SH-SY5Y (cell line): ENCODE measurements around the gene DYRK1A.

Experiments
- GATA2 ChIP-seq: IDR thresholded peaks from 2 replicates; pipeline ENCODE4 v1.6.1; 2011; ENCODE audit warnings: mild to moderate bottlenecking, low read depth, low read length
- GATA3 ChIP-seq: IDR thresholded peaks from 2 replicates; pipeline ENCODE4 v1.6.1; 2011; ENCODE audit warnings: low read depth, mild to moderate bottlenecking, low read length, moderate library complexity

DYRK1A gene

GRCh38 chr21:37430184-37430821 lies 63.7 kb downstream of the DYRK1A start:
- no peak for TF ChIP-seq GATA3

- TF ChIP-seq GATA3 (no peak), GATA2 (no peak)
Observed at GRCh38 chr21:37431243-37431642, 64.7 kb downstream of the DYRK1A start.

GRCh38 chr21:37432710-37433455 lies 66.3 kb downstream of the DYRK1A start:
- no peak for TF ChIP-seq GATA3
- no peak for TF ChIP-seq GATA2

- TF ChIP-seq GATA3 (no peak), GATA2 (no peak)
Observed at GRCh38 chr21:37433456-37433840, 66.9 kb downstream of the DYRK1A start.

GRCh38 chr21:37435120-37435519 lies 68.5 kb downstream of the DYRK1A start:
- TF ChIP-seq GATA2 (no peak), GATA3 (no peak)

GRCh38 chr21:37435711-37436110 lies 69.1 kb downstream of the DYRK1A start:
- TF ChIP-seq GATA2 (no peak), GATA3 (no peak)

- TF ChIP-seq GATA3: no peak
- TF ChIP-seq GATA2: no peak
Observed at GRCh38 chr21:37436174-37436573, 69.6 kb downstream of the DYRK1A start.

- TF ChIP-seq GATA2: no peak
- no peak for TF ChIP-seq GATA3
Observed at GRCh38 chr21:37437376-37438080, 71.0 kb downstream of the DYRK1A start.

- TF ChIP-seq GATA2: no peak
- TF ChIP-seq GATA3: no peak
Observed at GRCh38 chr21:37443683-37444082, 77.1 kb downstream of the DYRK1A start.

GRCh38 chr21:37445228-37445627 lies 78.7 kb downstream of the DYRK1A start:
- TF ChIP-seq GATA3 (no peak), GATA2 (no peak)

- TF ChIP-seq GATA2 (no peak), GATA3 (no peak)
Observed at GRCh38 chr21:37446552-37446951, 80.0 kb downstream of the DYRK1A start.

GRCh38 chr21:37447288-37447936 lies 80.8 kb downstream of the DYRK1A start:
- TF ChIP-seq GATA3 (no peak), GATA2 (no peak)

GRCh38 chr21:37449302-37449937 lies 82.8 kb downstream of the DYRK1A start:
- TF ChIP-seq GATA3 (no peak), GATA2 (no peak)

- TF ChIP-seq GATA3 (no peak), GATA2 (no peak)
Observed at GRCh38 chr21:37450445-37450941, 83.9 kb downstream of the DYRK1A start.
